ENCODE measurements around the gene SETX.
A peak's percentile ranks its signal among the peaks of the same experiment; 100 is the strongest.

The SETX gene

DNA sequence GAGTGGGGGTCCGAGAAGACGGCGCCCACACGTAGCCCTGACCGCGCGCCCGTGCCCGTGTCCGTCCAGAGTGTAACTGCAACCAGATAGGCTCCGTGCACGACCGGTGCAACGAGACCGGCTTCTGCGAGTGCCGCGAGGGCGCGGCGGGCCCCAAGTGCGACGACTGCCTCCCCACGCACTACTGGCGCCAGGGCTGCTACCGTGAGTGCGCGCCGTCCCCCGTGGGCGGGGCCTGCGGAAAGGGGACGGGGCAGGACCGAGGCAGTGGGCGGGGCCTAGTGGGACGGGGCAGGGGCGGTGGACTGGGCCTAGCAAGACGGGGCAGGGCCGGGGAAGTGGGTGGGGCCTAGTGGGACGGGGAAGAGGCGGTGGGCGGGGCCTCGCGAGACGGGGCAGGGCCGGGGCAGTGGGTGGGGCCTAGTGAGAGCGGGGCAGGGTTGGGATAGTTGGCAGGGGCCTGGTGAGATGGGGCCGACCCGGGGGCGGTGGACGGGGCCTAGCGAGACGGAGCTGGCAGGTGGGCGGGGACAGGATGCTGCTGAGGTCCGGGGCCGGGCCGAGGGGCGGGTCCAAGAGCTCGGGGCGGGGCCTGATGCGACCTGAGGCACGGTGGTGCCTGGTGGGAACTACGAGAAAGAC lies 113.8 kb downstream of the SETX start:
- peak; percentile 95 for DNase-seq (ENCODE audit: low spot score)

DNA sequence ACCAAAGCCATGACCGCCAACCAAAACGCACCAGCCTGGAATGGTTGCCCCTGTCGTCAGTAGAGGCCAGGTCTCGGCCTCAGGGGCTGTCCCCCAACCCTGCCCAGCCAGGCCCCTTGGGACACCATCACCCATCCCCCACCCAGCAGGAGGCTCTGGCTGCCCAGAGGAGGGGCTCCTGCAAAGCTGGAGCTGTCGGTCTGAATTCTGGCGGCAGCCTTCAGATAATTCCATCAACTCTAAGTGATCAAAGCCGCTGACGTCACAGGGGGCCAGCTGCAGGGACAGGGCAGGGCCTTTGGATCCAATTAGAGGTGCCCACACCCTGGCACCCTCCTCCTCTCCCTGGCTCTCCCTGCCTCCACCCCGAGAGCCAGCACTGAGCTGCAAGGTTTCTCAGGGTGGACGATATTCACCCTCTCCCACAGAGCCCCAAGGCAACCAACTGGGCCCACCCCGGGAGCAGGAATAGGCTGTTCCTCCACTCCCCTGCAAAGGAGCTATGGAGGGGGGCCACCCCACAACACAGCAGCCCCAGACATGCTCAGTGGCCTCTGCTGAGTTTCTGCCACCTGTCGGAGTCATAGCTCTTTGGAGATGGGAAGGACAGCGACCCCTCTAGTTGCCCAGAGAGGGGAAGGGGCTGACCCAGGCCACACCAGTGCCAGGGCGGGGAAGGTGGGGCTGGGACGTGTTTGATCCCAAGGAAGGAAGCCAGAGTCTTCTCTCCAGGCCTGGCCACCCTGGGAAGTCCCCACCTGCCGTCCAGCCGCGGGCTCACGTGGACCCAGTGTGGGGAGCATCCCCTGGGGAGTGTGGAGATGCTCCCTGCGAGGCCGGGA lies 114.6 kb downstream of the SETX start:
- DNase-seq (ENCODE audit: low spot score): peak; percentile 81

DNA sequence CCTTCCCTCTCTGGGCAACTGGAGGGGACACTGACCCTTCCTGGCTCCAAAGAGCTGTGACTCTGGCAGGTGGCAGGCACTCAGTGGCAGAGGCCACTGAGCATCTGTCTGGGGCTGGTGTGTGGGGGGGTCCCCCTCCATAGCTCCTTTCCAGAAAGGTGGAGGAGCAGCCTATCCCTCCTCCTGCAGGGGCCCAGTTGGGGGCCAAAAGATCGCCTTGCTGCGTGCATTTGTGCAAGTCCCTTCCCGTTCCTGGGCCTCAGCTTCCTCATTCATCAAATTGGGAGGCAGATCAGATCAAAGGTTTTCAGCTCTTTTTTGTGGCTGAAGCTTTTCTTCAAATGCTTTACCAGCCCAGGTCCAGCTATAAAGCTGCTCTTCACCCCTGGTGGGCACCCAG lies 115.3 kb downstream of the SETX start:
- peak; percentile 48 for DNase-seq (ENCODE audit: low spot score)

DNA sequence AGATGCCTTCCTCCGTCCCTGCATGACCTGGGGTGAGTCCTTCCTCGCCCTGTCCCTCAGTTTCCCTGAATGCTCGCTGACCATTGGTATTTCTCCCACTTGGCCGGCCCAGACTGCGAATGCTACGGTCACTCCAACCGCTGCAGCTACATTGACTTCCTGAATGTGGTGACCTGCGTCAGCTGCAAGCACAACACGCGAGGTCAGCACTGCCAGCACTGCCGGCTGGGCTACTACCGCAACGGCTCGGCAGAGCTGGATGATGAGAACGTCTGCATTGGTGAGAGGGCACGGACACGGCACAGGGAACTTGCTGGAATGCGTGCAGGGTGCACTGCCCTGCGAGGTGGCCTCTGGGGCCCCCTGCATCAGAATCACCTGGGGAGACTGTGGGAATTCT lies 115.8 kb downstream of the SETX start:
- no peak for DNase-seq (ENCODE audit: low spot score)

DNA sequence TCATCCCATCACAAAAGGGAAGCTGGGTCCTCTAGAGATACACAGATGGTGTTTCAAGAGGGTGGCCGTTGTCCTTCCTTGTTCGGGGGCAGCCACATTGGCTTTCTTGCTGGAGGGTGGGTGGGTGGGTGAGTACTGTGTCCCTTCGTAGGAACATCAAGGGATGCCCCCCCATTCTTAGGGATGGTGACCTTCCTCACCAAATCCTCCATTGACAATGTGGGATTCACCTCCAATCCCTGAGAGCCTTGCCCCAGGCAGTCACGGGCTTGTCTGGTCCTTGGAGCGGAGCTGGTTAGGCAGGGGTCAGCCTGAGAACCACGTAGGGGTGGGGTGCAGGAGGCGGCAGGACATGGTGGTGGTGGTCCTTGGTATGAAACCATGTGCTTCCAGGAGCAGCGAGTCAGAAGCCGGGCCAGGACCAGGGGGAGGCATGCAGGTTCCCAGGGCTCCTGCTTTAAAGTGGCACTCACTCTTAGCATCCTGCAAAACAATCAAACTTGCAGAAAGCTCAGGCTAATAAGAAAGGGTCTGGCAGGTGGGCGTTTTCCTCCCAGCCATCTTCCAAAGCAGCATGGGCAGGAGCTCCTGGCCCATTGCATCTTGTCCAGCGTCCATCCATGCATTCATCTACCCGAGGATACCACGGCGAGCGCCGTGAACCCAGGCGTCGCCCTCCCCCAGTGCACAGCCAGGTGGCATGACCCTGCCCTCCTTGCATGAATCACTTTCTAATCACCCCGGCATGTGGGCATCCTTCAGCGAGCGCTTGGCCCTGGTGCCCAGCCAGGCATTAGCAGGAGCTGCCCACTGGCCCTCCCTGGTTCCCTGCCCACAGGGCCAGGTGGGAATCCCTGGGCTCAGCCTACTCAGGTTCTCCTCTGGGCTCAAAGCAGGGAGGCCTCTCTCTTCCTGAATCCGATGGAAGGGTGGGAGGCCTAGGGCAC lies 116.5 kb downstream of the SETX start:
- DNase-seq (ENCODE audit: low spot score): no peak

DNA sequence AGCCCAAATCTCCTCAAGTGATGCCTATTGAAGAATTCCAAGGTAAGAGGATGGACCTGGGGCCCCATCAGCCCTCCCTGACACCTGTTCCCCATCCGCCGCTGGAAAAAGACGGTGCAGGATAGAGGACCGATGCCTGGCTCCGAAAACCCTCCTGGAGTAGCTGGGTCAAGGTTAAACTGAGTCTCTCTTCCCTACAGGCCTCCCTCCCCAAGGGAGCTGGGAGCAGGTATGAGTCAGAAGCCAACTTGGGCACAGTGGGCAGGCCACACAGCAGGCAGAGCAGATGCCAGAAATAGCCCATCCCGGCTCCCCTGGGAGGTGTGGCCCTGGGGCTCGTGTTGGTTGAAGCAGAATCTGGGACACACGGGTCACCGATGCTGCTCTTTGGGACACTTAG lies 117.3 kb downstream of the SETX start:
- peak; percentile 57 for DNase-seq (ENCODE audit: low spot score)

DNA sequence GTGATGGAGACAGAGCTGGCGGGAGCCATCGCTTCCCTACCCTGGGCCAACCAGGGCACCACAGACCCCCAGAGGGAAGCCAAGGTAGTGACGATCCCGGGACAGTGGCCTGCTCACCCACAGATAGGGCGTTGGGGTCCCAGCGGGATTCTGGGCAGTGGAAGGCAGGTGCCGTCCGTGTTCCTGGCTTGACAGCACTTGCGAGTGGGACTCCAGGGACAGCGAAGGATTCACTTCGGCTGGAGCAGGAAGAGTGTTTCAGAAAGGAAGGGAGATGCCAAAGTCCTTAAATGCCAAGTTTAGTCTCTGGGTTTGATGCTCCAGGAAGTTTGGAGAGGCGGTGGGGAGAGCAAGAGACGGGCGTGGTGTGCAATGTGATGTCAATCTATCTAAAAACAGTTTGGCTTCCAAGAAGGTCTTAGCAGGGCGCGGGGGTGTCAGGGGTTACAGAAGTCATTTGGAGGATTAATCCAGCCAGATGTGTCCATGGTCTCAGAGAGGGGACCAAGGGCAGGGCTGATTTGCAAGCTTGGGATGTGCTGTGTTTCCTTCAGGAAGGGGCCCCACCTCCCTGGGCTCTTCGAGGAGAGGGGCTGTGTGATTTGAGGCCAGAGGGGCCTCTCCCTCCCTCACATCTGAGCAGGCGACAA lies 118.0 kb downstream of the SETX start:
- DNase-seq (ENCODE audit: low spot score): no peak

DNA sequence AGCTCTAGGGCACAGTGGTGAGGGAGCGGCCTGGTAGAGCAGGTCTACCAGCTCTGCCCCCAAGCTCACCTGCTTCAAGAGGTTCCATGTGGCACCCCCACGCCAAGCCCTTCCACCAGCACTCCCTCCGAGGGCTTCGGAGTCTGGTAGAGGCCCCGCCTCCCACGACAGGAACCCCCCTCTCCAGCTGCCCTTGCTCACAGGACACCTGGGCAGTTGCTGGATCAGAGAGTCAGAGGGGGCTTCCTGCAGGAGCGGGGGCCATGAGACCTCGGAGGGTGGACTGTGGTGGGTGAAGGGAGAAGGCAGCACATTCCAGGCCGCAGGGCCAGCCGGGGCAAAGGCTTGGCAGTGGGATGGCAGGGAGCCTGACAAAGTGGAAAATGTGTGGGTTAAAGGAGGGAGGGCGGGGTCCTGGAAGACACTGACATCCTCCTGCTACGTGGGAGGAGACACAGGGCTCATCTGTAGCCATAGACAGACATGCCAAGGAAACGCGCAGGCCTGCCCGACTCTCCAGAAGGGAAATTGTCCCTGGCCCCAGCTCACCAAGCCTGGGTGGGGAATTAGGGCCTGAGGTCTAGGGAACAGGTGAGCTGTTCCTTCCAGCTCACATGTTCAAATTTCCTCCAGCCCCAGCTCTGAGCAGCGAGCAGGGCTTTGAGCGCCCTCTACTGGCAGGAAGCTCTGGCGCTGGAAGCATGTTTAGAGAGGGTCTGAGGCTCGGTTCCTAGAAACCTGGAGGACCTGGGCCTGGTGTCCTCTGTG lies 118.7 kb downstream of the SETX start:
- DNase-seq (ENCODE audit: low spot score): peak; percentile 60

DNA sequence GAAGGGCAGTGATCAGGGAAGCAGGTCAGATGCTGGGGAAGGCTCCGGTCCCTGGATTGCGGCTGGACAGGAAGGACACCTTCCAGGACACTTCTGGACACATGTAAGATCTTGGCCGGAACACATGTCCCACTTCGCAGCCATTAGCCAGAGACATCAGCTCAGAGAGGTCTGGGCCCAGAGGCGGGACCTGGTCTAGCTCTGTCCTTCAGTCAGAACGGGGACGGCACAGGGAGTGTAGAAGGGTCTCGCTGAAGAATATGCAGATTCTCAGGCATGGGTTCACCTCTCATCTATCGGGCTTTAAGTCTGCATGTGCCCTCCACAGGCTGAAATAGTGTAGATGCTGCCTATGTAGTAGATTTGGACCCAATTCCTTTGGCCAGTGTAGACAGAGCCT lies 119.7 kb downstream of the SETX start:
- DNase-seq (ENCODE audit: low spot score): no peak

DNA sequence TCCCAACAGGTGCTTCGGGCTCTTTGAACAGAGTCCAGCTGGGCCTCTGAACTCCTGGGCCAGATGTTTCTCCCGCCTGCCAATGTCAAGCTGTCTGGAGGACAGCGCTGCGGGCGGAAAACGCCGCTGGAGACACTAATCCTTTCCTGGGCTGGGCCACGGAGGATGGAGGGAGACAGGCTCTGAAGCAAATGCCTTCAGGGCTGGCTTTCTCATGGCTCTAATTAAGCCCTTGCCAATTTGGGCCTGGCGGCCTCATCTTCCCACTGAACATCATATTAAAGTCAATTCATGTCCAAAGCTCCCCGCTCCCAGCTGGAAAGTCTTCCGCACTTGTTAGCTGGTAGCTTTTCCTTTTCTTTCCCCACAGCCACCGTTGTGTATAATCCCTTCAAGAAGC lies 120.3 kb downstream of the SETX start:
- DNase-seq (ENCODE audit: low spot score): no peak

DNA sequence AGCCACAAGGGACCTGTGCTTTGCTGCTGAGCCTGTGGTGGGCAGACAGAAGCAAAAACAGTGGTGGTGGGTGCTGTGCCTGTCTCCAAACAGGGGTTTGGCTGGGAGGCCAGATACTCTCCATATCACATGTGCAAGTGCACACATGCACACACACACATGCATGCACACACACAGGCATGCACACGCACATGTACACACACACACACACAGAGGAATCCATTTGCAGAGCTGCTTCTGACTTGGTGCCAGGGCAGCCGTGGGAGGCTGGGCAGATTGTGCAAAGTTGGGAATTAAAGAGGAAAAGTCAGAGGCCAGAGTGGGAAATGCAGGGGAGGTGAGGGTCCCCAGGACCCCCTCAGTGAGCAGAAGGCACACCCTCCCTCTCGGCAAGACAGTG lies 121.6 kb downstream of the SETX start:
- no peak for DNase-seq (ENCODE audit: low spot score)

DNA sequence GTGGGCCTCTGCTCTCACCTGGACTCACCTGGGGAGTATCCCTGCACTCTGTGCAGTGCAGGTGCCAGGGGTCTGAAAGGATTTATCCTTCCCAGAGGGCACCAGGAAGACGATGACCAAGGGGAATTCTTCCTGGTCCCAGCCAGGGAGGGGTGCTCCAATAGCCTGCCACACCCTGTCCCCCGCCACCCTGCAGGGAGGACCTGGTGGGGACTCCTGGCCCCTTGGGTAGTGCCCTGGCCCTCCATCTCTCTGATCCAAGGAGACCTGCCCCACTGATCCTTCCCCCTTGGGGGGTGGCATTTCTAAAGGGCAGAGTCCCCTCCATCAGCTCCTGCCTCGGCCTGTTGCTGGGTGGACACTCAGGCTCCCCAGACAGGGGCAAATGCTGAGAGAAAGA lies 122.3 kb downstream of the SETX start:
- no peak for DNase-seq (ENCODE audit: low spot score)

DNA sequence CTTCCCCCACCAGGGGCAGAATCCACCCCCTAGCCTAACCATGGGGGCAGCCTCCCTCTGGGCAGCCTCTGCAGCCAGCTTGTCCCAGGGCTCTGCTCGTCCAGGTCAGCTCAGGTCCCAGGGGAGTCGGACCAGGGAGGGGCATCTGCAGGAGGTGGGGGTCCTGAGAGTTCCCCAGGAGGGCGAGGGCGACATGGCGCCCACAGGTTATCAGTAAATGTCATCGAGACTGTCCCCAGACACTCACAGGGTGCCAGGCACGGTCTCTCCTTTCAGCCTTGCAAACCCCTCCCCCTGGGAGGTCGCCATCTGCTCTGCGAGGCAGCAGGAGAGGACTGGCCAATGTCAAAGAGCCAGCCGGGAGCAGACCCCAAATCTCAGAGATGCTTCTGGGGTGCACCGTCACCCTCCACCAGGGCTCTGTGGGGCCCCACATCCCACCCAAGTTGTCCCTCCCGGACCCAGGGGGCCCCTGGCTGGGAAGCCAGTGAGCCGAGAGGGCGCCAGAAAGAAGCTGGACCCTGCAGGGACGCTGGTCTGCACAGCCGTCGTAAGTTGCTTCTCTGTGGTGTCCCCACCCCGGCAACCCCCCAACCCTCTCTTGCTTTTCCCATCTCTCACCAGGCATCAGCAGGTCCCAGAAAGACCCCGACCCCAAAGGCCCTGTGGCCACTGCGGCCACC lies 123.6 kb downstream of the SETX start:
- no peak for DNase-seq (ENCODE audit: low spot score)

DNA sequence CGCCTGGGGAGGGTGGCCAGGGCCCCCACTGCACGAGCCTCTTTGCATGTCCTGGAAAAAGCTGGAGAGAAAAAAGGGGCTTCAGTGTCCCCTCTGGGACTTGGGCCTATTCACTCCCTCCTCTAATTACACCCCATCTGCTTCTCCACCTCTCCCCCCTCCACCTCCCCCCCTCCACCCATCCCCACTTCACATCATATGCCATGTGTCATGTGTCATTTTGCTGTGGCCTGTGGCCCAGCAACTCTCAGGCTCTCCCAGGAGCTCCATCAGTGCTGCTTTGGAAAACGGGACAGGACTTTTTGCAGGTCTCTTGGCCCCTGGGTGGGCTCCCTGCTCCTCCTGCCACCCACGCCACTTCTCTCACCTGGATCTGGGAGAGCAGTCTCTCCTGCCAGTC lies 124.2 kb downstream of the SETX start:
- no peak for DNase-seq (ENCODE audit: low spot score)

DNA sequence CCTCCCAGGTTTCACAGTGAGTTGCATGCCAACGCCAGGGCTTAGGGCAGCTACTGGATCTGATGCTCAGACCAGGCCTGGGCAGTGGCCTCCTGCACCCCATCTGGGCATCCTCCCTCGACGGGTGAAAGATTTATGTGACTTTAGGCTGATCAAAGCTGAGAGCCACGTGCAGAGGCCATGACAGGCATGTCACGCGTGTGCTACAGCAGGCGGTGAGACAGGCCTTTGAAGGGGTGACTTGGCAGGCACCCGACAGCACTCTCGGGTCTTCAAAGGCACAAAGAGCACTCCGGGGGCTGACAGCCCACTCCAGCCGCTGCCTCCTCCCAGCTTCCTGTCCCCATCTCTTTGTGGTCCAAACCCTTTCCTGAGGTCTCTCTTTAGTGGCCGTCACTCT lies 126.7 kb downstream of the SETX start:
- DNase-seq (ENCODE audit: low spot score): no peak

DNA sequence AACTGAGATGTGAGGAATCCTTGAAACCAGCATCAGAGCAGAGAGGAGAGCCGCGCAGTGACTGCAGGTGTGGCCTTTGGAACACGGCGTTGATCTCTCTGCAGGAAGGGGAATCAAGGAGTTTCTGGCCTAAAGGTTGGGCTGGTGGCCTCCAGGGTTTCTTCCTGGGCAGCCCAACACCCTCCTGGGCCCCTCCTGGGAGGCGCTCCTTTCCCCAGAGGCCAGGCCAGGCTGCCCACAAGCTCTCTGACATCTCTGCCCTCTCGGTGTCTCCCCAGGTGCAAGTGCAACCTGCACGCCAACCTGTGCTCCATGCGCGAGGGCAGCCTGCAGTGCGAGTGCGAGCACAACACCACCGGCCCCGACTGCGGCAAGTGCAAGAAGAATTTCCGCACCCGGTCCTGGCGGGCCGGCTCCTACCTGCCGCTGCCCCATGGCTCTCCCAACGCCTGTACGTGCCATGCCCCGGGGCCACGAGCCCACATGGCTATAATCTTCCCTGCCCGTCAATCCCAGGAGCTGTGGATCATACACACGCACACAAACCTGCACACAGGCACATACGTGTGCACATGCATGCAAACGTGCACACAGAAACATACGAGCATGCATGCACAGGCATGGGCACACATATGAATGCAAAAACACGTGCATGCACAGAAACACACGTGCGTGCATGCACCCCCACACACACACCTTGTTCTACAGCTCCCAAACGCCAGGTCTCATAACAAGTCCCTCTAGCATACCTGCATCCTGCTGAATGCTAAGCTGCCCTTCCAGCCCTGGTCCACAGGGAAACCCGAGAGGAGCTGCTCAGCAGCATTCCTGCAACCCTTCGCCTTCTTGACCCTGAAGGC lies 128.0 kb downstream of the SETX start:
- DNase-seq (ENCODE audit: low spot score): no peak

DNA sequence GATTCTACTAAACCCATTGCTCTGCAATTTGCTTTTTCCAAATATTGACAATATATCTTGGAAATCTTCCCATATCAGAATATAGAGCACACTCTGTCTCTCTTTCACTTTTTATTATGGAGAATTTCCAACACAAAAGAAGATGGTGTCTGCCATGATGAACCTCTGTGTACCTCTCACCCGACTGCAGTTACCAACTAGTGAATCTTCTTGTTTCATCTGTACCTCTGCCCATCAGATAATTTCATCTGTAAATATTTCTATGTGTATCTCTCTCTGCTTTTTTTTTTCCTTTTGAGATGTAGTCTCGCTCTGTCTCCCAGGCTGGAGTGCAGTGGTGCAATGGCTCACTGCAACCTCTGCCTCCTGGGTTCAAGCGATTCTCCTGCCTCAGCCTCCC lies 130.1 kb downstream of the SETX start:
- DNase-seq (ENCODE audit: low spot score): no peak

DNA sequence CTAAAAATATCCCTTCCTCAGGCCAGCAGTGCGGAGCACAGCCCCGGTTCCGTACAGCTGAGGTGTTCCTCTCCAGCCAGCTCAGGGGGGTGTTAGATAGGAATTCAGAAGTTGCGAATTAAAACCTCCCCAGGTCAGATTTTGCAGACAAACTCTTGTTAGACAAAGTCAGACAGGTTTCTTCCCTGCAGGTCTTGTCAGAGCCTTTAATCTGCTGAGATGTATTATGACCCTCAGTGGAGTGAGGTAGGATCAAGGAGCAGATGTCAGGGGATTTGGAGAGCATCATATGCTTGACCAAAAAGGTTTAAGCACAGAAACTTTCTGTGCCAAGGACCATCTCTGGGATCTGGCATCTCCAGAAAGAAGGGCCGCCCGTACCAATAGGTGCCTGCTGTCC lies 132.8 kb downstream of the SETX start:
- no peak for DNase-seq (ENCODE audit: low spot score)

DNA sequence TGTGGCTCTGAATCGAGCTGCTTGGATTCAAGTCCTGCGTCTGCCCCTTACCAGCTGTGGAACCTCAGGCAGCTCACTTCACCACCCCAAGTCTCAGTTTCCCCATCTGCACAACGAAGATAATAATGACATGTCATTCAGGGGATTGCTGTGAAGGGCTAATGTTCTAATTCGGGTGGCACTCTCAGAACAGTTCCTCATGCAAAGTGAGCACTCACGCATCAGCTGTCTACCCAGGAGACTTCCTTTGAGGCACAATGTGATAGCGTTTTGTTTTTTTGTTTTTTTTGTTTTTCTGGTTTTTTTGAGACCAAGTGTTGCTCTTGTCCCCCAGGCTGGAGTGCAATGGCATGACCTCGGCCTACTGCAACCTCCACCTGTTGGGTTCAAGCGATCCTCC lies 136.6 kb downstream of the SETX start:
- DNase-seq (ENCODE audit: low spot score): no peak

All from SW480 (cell line).